HG02623 (cell line): ENCODE measurements around the gene TAF4.
"Not testable (repeated sequence)": the region's sequence is repeated elsewhere in the genome, so short reads cannot be mapped to it uniquely, and the experiment has no call there.

Source experiments
- ATAC-seq: cut with Tn5 transposase; IDR thresholded peaks from one replicate; pipeline ENCODE4 v1.9.1; 2021; ENCODE audit warnings: moderate library complexity; ENCODE audit not compliant: unreplicated experiment

Gene TAF4

DNA sequence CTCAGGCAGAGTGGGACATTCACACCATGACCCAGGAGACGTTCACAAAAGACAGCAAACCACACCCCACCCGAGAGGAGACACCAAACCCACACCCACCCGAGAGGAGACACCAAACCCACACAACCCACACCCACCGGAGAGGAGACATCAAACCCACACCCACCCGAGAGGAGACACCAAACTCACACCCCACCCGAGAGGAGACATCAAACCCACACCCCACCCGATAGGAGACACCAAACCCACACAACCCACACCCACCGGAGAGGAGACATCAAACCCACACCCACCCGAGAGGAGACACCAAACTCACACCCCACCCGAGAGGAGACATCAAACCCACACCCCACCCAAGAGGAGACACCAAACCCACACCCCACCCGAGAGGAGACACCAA is 84.0 kb downstream of the TAF4 start:
- not testable (repeated sequence) for ATAC-seq

DNA sequence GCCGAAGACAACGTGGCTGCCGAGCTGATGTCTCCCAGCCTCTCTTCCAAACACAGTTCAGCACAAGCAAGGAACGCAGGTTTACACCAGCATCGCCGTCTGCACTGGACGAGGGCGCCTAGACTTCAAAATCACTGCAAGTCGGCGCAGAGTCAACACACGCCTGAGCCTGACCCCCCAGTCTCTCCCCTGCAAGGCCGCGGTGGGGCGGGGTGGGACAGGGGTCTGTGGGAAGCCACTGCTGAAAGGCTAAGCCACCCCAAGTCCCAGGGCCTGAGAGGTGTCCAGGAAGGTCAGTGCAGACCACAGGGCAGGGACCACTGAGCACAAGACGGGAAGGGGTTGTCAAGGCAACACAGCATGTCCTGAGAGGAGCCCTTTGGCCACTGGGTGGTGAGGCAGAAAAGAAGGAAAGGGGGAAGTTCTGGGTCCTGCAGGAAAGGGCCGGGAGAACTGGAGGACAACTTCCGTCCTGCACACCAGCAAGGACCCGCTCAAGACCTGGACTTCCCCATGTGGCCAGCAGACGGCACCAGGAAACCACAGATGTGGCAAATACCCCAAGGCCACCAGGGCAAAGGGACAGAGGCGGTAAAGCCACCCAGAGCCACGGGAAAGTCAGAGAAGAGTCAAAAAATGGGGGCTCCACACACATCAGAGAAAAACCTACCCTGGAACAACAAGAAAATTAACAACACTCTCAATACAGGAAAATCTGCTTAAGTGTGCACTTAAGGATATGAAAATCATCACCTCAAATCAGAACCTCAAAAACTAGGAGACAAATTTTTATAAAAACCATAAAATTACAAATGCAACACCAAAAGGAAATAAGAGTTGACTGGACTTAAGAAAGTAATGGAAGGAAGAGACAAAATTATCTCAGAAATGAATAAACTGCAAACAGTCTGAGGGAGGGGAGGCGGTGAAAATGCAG is 84.8 kb downstream of the TAF4 start:
- ATAC-seq = no peak

DNA sequence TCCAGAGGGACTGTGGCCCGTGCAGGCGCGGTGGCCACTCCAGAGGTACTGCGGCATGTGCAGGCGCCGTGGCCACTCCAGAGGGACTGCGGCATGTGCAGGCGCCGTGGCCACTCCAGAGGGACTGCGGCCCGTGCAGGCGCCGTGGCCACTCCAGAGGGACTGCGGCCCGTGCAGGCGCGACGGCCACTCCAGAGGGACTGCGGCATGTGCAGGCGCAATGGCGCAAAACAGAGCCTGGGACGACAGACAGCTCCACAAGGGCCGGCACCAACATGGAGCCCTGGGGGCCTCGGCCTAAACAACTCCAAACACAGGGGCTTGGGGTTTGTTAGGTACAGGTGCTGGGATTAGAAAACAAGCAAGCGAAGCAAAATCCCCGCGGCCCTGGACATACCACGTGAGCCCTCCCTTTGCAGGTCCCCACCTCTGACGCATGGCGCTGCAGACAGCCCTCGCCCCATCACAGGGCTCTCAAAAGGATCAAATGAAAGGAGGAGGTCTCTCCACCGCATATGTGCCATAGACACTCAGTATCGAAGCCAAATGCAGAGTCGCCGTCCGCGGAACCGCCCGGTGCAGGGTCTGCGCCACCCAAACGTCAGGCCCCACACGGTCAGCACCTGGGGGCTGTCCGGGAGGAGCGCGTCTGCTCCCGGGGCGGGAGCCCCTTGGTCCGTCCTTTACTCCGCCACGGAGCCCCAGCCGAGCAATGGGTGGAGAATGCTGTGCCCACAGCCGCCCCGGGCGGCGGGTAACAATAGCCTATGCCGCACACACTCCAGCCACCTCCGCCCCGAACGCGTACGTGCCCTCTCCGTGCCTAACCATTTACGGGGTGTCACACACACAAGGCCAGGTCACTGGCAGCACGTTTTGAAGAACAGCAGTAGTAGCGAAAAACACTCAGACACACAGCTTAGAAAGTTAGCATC is 85.7 kb downstream of the TAF4 start:
- no peak for ATAC-seq

DNA sequence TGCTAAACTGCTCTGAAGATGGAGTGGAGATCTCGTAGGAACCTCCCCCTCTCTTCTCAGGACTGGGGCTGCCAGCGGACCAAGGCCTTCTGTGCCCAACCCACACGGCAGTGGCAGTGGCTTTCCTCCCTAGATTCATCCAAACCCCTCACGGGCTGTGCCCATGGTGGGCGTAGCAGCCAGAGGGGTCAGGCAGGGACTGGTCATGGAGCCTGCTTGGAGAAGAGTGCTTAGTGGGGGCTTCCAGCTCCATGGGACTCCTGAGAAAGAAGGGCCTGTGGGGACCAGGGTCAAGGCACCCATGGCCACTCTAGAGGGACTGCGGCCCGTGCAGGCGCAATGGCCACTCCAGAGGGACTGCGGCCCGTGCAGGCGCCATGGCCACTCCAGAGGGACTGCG is 86.6 kb downstream of the TAF4 start:
- ATAC-seq = no peak

DNA sequence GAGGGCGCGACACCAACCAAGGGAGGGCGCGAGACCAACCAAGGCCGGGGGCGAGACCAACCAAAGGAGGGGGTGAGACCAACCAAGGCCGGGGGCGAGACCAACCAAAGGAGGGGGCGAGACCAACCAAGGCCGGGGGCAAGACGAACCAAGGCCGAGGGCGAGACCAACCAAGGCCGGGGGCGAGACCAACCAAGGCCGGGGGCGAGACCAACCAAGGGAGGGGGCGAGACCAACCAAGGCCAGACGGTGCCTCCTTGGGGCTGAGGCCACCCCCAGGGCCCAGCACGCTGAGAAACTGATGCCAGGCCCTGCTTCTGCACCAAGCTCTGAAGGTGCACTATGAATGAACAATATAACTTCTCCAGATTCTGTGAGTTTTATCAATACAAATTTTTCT is 87.2 kb downstream of the TAF4 start:
- no peak for ATAC-seq

DNA sequence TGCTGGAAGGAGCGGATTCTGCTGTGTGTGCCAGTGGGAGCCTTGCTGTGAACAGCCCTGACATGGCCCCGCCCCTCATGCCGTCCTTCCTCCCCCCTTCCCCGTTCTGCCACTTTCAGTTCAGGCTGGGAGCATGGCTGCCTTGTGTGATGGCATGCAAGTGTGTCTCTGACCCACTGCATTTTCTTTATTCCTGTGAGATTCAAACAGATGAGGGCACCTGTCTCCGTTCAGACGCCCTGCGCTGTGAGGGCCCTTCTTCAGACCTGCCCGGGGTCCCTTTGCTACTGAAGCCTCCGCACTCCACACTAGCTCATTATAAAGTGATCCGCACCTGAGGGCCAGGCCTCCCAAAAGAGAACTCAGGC is 88.3 kb downstream of the TAF4 start:
- ATAC-seq = no peak

DNA sequence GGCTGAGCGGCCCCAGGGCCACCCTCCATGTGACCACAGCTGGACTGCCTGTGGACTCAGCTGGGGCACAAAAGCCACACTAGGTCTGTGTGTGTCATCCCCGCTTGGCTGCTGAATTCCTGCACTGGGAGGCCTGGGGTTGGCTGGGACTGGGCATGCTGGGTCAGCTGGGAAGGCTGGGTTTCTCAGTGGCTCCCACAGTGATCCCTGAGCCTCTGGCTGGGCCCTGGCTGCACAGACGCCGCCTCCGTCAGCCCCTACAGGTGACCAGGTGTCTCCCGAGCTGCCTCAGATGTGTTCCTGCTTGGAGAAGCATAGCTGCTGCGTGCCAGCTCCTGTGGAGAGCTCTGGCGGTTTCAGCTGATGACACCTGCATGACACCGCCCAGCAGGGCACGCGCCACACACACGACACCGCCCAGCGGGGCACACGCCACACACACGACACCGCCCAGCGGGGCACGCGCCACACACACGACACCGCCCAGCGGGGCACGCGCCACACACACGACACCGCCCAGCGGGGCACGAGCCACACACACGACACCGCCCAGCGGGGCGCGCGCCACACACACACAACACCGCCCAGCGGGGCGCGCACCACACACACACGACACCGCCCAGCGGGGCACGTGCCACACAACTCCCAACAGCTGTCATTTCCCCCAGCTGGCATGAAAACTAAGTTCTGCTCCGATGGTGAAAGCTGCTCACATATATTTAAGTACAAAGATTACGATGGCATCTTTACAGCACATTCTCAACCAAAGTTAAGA is 88.8 kb downstream of the TAF4 start:
- no peak for ATAC-seq

DNA sequence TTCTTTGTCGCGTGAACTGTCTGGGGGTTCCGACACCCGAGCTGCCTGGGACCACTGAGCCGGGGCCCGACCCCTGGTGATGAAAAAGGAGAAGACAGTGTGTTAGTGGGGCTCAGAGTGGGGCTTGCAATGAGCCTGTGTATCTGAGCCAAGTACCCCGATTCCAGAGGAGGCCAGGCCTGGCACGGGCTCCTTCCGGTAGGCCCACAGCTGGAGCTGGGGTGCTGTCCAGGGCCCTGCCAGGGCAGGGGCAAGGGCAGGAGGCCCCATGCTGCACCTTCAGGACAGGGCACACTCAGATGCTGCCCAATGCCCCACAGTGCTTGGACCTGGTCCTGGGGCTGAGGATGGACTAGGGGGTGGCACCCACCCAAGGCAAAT is 89.4 kb downstream of the TAF4 start:
- ATAC-seq = no peak

DNA sequence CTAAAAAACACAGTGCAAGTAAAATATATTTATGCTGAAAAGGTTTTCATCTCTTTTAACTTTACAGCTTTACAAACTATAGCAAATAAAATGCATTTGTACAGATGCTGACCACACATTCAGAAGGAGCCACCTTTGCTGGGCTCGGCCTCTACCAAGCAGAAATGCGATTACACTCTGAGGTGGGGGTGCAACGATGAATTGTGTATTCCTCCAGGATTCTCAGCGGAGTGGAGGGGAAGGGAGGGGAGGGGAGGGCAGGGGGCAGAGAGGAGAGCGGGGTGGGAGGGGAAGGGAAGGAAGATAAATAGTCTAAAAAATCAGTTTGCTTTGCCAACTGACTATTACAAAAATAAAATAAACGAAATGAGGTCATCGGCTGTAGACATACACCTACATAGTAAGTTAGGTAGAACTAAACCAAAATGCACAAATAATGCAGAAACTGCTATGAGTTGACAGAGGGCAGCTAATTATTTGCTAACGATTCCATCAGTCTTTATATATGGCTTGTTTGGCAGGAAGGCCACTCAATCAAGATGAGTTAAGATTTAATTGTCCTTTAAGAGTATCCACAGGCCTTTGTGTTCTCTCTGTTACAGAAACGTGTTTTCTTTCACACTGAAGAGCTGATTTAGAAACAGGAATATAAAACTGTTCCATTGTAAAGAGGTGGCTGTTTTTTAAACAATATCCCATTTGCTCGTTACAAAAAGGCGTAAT is 90.1 kb downstream of the TAF4 start:
- ATAC-seq = no peak

DNA sequence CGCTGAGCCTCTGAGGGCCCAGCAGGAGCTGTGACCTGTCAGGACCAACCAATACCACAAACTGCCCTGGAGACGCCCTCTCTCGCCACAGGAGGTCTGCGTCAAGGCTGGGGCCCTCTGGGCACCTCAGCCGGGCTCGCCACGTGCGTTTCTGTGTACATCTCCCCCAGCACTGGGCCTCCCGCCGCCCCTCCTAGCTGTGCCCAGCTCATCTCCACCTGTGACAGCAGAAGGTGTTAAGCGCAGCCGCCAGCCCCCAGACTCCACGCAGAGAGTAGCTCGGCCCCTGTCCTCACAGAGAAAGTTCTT is 91.4 kb downstream of the TAF4 start:
- ATAC-seq = no peak

DNA sequence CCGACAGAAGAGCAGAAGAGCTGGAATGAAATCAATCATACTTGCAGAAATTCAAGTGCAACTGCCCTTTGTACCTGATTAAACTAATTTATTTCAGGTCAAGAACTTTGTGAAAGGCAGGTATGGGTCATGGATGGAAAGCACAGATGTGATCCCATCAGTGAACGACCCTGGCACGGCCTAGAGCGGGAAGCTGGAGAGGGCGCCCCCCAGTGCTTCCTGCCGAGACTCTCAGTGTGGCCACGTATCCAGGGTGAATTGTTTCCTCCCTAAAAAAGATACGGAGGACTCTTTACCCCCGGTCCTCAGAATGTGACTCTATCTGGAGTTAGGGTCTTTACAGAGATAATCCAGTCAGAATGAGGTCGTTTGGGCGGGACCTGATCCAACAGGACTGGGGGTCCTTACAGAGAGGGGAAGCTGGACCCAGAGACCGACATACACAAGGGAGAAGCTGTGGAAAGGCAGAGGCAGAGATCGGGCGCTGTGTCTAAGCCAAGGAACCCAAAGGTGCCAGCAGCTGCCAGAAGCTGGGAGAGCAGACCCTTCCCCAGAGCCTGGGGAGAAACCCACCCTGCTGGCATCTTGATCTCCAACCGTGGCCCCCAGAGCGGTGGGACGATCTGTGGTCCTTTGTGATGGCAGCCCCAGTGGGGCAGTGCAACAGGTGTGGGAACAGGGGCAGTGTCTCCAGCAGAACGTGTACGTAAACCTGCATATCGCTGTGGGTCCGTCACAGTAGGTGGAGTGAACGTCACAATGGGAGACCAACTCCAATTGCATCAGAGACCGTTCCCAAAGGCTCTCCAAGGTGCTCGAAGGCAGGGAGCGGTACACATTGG is 91.9 kb downstream of the TAF4 start:
- no peak for ATAC-seq

DNA sequence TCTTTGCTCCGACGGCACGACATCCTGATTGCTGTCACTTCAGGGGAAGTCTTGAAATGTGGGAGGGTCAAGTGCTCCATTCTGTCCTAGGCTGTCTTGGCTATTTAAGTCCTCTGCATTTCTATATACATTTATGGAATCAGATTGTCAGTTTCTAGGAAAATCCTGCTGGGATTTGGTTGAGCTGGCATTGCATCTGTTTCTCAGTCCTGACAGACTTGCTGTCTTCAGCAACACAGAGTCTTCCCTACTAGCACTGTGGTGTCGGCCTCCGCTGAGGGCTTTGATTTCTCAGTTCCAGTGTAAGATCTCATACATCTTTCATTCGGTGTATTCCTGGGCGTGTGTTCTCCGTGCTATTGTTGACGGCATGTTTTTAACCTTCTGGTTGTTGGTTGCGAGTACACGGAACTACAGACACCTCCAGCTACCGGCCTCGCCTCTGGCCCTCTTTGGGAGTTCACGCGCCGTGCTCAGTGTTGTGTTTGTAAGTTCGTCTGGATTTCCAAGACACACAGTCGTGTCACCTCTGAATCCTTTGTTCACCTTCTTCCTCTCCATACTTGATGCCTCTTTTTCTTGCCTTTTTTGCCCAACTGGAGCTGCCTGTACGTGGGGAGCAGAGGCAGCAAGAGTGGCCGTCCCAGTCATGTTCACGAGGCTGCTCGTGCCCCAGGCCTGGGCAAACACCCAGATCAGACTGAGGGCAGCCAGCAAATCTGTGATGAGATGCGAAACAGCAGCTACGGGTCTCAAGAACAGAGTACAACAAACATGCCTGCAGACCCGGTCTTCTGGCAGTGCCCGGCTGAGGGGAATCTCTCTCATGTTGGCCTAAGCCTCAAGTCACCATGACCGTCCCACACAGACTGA is 92.8 kb downstream of the TAF4 start:
- ATAC-seq = no peak

DNA sequence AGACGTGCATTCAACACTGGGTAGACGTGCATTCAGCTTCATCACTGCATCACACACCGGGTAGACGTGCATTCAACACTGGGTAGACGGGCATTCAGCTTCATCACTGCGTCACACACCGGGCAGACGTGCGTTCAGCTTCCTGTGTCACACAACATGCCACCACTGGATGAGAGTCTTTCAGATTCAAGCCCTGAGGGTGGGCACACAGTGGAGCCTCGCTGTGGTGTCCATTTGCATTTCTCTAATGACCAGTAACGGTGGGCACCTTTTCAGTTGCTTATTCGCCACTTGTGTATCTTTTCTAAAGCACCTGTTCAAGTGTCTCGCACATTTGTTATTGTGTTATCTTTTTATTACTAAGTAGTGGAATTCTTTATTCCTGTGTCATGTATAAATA is 94.1 kb downstream of the TAF4 start:
- not testable (repeated sequence) for ATAC-seq

DNA sequence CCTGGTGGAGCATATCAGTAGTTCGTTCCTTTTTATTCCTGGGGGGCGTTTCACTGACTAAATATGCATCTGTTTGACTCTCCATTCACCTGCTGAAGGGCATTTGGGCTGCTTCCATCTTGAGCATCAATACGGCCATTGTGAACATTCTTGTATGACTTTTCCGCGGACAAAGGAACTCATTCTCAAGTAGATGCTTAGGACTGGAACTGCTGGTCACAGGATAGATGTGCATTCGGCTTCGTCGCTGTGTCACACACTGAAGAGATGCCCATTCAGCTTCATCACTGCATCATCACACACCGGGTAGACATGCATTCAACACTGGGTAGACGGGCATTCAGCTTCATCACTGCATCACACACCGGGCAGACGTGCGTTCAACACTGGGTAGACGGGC is 95.3 kb downstream of the TAF4 start:
- no peak for ATAC-seq

DNA sequence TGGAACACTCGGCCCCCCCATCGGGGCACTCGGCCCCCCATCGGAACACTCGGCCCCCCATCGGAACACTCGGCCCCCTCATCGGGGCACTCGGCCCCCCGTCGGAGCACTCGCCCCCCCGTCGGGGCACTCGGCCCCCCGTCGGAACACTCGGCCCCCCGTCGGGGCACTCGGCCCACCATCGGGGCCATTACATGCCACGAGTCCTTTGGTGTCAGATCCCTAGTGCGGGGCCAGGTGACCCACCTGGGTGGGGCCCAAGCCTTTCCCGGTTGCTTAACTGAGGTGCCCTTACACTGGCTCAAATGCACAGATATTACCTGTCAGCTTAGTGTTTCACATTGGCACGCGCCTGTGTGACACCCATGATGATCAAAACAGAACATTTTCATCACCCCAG is 95.9 kb downstream of the TAF4 start:
- no peak for ATAC-seq

DNA sequence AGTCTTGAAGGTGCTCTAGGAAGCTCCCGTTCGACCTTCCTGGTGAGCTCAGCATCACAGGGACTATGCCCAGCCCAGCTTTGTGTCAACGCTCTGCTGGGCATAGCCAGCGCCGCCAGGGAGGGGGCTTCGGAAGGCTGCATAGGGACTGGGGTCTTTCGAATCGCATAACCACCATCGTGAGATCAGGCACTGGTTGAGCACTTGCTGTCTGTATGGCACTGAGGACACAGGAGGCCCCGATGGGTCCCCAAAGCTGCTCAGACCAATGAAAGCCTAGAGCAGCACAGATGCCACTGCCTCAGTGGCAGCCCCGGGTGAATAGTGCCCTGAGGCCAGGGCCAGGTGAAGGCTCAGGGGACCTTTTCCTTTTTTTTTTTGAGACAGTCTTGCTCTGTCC is 96.7 kb downstream of the TAF4 start:
- no peak for ATAC-seq

DNA sequence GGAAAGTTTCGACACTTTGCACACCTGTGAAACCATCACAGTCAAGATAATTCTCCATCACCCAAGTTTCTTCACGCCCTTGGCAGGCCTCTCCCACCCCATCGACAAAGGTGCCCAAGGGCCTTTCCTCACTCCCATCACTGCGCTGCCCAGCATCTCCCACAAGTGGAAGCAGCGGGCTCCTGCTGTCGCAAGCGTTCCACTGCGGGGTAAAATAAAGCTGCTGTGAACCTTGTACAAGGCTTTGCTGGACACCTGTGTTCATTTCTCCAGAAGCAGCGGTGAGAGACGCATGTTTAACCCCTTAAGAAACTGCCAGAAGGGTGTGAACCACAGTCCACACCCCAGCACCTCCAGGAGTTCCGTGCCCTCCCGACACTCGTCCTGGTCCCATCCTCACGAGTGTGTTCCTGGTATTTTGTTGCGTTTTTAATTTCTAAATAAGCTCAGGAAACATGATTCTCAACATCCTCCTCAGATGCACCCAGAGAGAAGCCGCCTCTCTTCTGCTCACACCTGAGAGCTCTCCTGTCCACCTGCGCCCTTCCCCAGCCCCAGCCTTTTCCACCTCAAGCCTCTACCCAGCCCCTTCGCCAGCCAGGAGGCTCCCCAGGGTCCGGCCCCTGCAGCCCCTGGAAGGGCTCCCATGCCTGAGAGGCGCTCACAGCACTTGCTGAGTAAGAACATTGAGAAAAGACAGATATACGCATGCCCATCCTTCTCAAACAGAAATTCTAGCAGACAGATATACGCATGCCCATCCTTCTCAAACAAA is 97.5 kb downstream of the TAF4 start:
- no peak for ATAC-seq

DNA sequence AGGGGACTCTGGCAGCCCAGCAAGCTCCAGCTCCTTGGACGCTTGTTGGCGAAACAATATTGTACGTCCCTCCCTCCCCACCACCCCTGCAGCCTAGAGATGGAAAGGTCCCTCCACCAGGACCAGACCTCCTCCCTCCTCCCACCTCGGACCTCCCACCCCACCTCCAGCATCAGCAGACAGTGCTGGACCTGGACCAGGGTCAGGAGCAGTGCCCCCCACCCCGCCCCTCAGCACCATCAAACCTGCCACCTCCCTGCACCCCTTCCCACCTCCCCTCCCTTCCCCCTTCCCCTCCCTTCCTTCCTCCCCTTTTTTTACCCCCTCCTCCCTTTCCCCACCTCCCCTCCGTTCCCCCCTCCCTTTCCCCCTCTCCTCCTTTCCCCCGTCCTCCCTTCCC is 98.4 kb downstream of the TAF4 start:
- no peak for ATAC-seq
